GM12873 (cell line): ENCODE data around the gene SEMA3D.

Experiments used
- CTCF ChIP-seq: IDR thresholded peaks from 2 replicates; pipeline ENCODE4 v1.5.1; 2012; ENCODE audit warnings: low read depth, mild to moderate bottlenecking, moderate library complexity, low read length, control low read depth; ENCODE audit not compliant: insufficient read depth; ENCODE audit errors: missing control alignments

The SEMA3D gene

GRCh38 chr7:85074016-85074415, 112.8 kb downstream of the SEMA3D start:
- no peak for TF ChIP-seq CTCF

GRCh38 chr7:85070967-85071628, 115.8 kb downstream of the SEMA3D start:
- TF ChIP-seq CTCF: no peak

GRCh38 chr7:85068799-85069198, 118.1 kb downstream of the SEMA3D start:
- TF ChIP-seq CTCF: no peak

GRCh38 chr7:85067371-85067770, 119.5 kb downstream of the SEMA3D start:
- TF ChIP-seq CTCF: no peak

- TF ChIP-seq CTCF: no peak
Measured at GRCh38 chr7:85065888-85066485, 120.9 kb downstream of the SEMA3D start.

GRCh38 chr7:85065306-85065705, 121.5 kb downstream of the SEMA3D start:
- TF ChIP-seq CTCF: no peak

GRCh38 chr7:85062651-85063050, 124.2 kb downstream of the SEMA3D start:
- TF ChIP-seq CTCF: no peak

GRCh38 chr7:85061456-85061855, 125.4 kb downstream of the SEMA3D start:
- no peak for TF ChIP-seq CTCF
